Hepatic stellate cell (primary cell): Measurements from ENCODE around the gene FBXO47.
"Not testable (repeated sequence)": the region's sequence is repeated elsewhere in the genome, so short reads cannot be mapped to it uniquely, and the experiment has no call there.

Source experiments
- DNase-seq: peaks from one replicate; pipeline ENCODE4 v3.0.0; 2011; ENCODE audit warnings: low spot score

The FBXO47 gene

GRCh38 chr17:38980490-38981217 lies 13.5 kb upstream of the FBXO47 start:
- DNase-seq = peak; percentile 52

GRCh38 chr17:38978180-38978579 lies 11.0 kb upstream of the FBXO47 start:
- DNase-seq = no peak

- DNase-seq = not testable (repeated sequence)
These were observed 9.0 kb upstream of the FBXO47 start for GRCh38 chr17:38976187-38976551.

GRCh38 chr17:38970804-38971203 lies 3.6 kb upstream of the FBXO47 start:
- no peak for DNase-seq

GRCh38 chr17:38970128-38970527 lies 2.9 kb upstream of the FBXO47 start:
- no peak for DNase-seq

- DNase-seq = no peak
These were observed 2.1 kb upstream of the FBXO47 start for GRCh38 chr17:38969281-38969680.

- no peak for DNase-seq
These were observed 5.8 kb downstream of the FBXO47 start for GRCh38 chr17:38961413-38961812.

GRCh38 chr17:38960402-38960801 lies 6.8 kb downstream of the FBXO47 start:
- DNase-seq = no peak

GRCh38 chr17:38959508-38959907 lies 7.7 kb downstream of the FBXO47 start:
- DNase-seq = no peak

- no peak for DNase-seq
These were observed 8.4 kb downstream of the FBXO47 start for GRCh38 chr17:38958756-38959155.

- DNase-seq = peak; percentile 14
These were observed 8.9 kb downstream of the FBXO47 start for GRCh38 chr17:38958326-38958725.

GRCh38 chr17:38953800-38954199 lies 13.4 kb downstream of the FBXO47 start:
- DNase-seq = not testable (repeated sequence)

- DNase-seq = no peak
These were observed 20.0 kb downstream of the FBXO47 start for GRCh38 chr17:38947189-38947588.

- DNase-seq = no peak
These were observed 23.6 kb downstream of the FBXO47 start for GRCh38 chr17:38943607-38944006.

- no peak for DNase-seq
These were observed 24.4 kb downstream of the FBXO47 start for GRCh38 chr17:38942696-38943334.

- DNase-seq = no peak
These were observed 26.8 kb downstream of the FBXO47 start for GRCh38 chr17:38940404-38940803.

GRCh38 chr17:38939987-38940386 lies 27.2 kb downstream of the FBXO47 start:
- DNase-seq = no peak

GRCh38 chr17:38933962-38934361 lies 33.2 kb downstream of the FBXO47 start:
- DNase-seq = not testable (repeated sequence)

- not testable (repeated sequence) for DNase-seq
These were observed 36.4 kb downstream of the FBXO47 start for GRCh38 chr17:38930782-38931181.

GRCh38 chr17:38926293-38927070 lies 40.7 kb downstream of the FBXO47 start:
- no peak for DNase-seq

- DNase-seq = peak; percentile 64
These were observed 41.8 kb downstream of the FBXO47 start, which contains the start of gene LASP1NB for GRCh38 chr17:38925263-38925995. Gene LASP1NB (plus strand): TSS chr17:38925614.
